ENCODE results near the gene OASL.
"Not testable (repeated sequence)": the region's sequence is repeated elsewhere in the genome, so short reads cannot be mapped to it uniquely, and the experiment has no call there.

OASL gene

GRCh38 chr12:121050725-121051124, 11.7 kb upstream of the OASL start:
- Histone ChIP-seq H3K27me3 (no peaks in the 10 kb centered on the region), H3K27ac (no peak overlapping the region), H3K4me1 (ENCODE audit: control insufficient read depth in 1 of 2, insufficient read depth in 1 of 2, low read depth in 1 of 2, low read length in 1 of 2) (no peaks in the 10 kb centered on the region), H3K36me3 (no peaks in the 10 kb centered on the region), H3K4me3 (ENCODE audit: low read depth in 1 of 2, low read length in 1 of 2) (no peak overlapping the region), H3K9me3 (no peaks in the 10 kb centered on the region)
- no peak for TF ChIP-seq CTCF (IDR thresholded peaks at IDR 0.05)

DNA sequence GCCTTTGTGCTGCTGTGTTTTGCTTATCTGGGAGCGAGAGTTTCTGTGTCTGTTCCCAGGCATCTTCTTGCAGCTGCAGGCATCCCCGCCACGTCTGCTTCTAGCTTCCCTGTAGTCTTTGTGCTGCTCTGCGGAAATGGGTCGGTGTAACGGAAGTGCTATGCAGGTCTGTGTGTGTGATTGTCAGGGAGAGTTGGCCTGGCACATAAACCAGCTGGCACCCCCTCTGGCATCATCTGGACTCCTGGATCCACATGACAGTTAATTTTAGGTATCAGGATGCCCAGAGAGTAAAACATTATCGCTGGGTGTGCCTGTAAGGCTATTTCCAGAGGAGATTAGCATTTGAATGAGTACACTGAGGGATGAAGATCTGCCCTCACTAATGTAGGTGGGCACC, 9.4 kb upstream of the OASL start:
- H3K4me3 ChIP-seq (ENCODE audit: low read depth in 1 of 2, low read length in 1 of 2) = no peak overlapping the region
- H3K36me3 ChIP-seq = no peaks in the 10 kb centered on the region
- H3K4me1 ChIP-seq (ENCODE audit: control insufficient read depth in 1 of 2, insufficient read depth in 1 of 2, low read depth in 1 of 2, low read length in 1 of 2) = no peaks in the 10 kb centered on the region
- TF ChIP-seq CTCF (IDR thresholded peaks at IDR 0.05) = no peak
- no peaks in the 10 kb centered on the region for H3K9me3 ChIP-seq
- peaks cover 6% of the 10 kb centered on the region for H3K27me3 ChIP-seq
- no peak overlapping the region for H3K27ac ChIP-seq

DNA sequence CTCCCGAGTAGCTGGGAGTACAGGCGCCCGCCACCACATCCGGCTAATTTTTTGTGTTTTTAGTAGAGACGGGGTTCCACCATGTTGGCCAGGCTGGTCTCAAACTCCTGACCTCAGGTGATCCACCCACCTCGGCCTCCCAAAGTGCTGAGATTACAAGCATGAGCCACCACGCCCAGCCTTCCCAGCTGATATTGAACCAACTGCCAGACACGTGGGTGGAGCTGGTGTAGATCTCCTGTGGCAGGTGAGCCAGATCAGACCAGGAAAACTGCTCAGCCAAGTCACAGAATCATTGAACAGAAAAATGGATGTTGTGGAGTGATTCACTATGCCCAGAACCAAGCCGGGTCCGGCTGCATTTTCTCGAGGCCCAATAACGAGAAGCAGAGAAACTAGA, 8.4 kb upstream of the OASL start:
- H3K4me3 ChIP-seq (ENCODE audit: low read depth in 1 of 2, low read length in 1 of 2); H3K27me3 ChIP-seq; H3K4me1 ChIP-seq (ENCODE audit: control insufficient read depth in 1 of 2, insufficient read depth in 1 of 2, low read depth in 1 of 2, low read length in 1 of 2); H3K27ac ChIP-seq; H3K9me3 ChIP-seq; H3K36me3 ChIP-seq: not testable (repeated sequence)

DNA sequence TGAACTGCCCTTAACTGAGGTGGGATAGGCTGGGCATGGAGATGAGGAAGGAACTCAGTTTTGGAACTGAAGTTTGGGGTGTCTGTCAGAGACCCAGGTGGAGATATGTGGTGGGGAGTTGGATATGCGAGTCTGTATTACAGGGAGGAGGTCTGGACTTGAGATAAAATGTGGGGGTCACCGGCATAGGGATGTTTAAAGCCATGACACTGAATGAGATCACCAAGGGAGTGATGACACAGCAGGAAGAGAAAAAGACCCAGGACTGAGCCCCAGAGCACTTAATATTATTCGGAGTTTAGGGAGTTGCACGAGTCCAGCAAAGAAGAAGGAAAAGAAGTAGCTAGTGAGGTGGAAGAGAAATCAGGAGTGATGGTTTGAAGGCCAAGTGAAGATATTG, 4.0 kb upstream of the OASL start:
- TF ChIP-seq CTCF (IDR thresholded peaks at IDR 0.05) = no peak
- Histone ChIP-seq H3K9me3 (no peaks in the 10 kb centered on the region), H3K4me1 (ENCODE audit: control insufficient read depth in 1 of 2, insufficient read depth in 1 of 2, low read depth in 1 of 2, low read length in 1 of 2) (peaks cover 11 to 12% of the 10 kb centered on the region in 2 experiments), H3K27me3 (peaks cover 6% of the 10 kb centered on the region), H3K36me3 (no peaks in the 10 kb centered on the region), H3K27ac (no peak overlapping the region), H3K4me3 (ENCODE audit: low read depth in 1 of 2, low read length in 1 of 2) (no peak overlapping the region)

DNA sequence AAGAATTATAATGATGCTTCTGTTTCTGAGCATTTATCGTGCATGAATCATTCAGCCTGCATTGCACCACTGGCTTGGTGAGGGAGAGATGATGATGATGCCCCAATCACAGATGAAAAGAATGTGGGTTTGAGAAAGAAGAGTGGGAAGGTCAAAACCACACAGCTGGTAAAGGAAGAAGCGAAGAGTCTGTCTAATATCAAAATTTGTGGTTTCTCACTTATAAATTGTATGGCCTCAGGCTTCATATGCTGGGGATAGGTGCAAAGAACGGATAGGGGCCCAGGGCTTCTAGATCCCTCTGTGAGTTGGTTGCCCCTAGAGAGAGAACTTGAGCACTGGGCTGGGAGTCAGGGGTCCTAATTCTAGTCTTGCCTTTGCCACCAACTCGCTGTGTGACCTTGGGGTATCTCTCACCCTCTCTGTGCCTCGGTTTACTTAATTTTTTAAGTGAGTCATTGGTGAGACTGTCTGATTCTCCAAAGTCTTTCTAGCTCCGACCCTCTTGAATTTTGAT, 2.2 kb downstream of the OASL start:
- no peak for TF ChIP-seq CTCF (IDR thresholded peaks at IDR 0.05)
- Histone ChIP-seq H3K4me3 (ENCODE audit: low read depth in 1 of 2, low read length in 1 of 2) (no peak overlapping the region), H3K4me1 (ENCODE audit: control insufficient read depth in 1 of 2, insufficient read depth in 1 of 2, low read depth in 1 of 2, low read length in 1 of 2) (peaks cover 24 to 32% of the 10 kb centered on the region in 2 experiments), H3K9me3 (no peaks in the 10 kb centered on the region), H3K27ac (no peak overlapping the region), H3K36me3 (no peaks in the 10 kb centered on the region), H3K27me3 (peaks cover 5% of the 10 kb centered on the region)

GRCh38 chr12:121034616-121035305, 4.3 kb downstream of the OASL start:
- H3K27me3 ChIP-seq = peaks cover 5% of the 10 kb centered on the region
- no peak overlapping the region for H3K27ac ChIP-seq
- H3K4me3 ChIP-seq (ENCODE audit: low read depth in 1 of 2, low read length in 1 of 2) = no peak overlapping the region
- no peak for TF ChIP-seq CTCF (IDR thresholded peaks at IDR 0.05)
- peaks cover 4% of the 10 kb centered on the region for H3K36me3 ChIP-seq
- H3K4me1 ChIP-seq (ENCODE audit: control insufficient read depth in 1 of 2, insufficient read depth in 1 of 2, low read depth in 1 of 2, low read length in 1 of 2) = peaks cover 24 to 32% of the 10 kb centered on the region in 2 experiments
- no peaks in the 10 kb centered on the region for H3K9me3 ChIP-seq
